NCI-H1048 (cell line): ENCODE data around the gene MAP7.
"Not testable (repeated sequence)": the region's sequence is repeated elsewhere in the genome, so short reads cannot be mapped to it uniquely, and the experiment has no call there.

ENCODE experiments used
- DNase-seq: peaks from one replicate; lab custom pipeline; 2025; lab: John Stamatoyannopoulos, UW

MAP7 gene

DNA sequence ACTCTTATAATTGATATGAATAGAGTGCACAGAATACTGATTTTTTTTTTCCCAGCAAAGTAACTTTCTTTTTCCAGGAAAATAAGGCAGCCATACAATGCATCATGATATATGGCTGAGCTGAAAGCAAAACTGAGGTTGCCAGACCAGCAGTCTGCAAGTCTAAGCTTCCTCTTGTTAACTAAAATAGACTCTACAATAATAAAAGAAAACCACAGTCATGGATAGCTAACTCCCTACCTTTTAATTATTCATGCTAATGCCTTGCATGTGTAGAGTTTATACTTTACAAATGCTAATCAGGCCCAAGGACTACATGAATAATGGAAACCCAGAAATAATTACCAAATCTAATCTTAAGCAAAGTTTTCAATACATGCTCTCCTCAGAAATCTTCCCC is 47.4 kb downstream of the MAP7 start:
- no peak for DNase-seq

DNA sequence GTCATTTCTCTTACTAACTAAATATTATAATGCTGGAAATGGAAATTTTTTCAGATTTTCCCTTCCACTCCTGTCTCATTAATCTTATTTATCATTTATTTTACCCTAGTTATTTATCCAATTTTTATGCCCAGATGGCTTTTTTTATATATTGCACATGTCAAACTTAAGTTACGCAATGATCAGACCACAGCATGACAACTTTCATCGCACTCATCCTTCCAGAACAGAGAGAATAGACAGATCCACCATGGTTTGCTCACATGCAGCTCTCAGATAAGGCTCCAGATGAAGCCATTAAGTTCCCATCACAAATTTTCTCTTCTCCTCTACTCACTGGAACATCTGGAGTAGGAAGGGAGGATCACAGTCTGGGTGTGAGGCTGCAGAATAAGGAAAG is 48.7 kb downstream of the MAP7 start:
- DNase-seq, result no peak

DNA sequence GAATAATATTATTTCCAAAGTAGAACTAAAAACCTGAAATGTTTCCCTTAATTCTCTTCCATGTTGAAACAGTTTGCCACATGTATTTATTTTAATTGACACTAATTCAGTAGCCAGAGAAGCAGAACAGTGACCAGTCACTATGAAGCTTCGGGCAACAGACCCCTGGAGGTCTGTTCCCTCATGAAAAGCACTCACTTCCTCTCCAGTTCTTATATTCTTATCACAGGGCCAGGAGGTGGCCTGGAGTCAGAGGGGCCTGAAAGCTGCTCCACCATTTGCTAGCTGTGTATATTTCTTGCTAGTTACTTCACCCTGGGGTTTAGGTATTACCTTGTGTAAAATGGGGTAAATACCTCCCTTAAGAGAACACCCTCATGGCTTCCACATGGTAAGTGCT is 49.1 kb downstream of the MAP7 start:
- no peak for DNase-seq

DNA sequence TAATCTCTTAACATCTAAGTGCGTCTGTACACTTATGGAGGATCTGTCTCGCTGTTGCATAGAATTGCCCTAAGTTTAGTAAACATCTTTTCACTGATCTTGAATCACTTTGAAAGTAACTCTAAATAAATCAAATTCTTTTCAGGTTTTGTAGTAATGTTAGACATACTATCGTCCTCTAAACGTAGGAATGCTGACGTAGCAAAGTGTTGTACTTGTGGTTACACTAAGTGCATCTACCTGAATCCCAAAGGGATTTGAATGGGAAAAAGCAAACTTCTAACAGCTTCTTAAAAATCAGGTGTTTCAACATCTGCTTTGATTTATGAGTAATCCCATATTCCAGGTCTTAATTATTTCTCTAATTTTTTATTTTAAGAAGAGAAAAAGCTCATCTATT is 49.8 kb downstream of the MAP7 start:
- DNase-seq, result no peak

DNA sequence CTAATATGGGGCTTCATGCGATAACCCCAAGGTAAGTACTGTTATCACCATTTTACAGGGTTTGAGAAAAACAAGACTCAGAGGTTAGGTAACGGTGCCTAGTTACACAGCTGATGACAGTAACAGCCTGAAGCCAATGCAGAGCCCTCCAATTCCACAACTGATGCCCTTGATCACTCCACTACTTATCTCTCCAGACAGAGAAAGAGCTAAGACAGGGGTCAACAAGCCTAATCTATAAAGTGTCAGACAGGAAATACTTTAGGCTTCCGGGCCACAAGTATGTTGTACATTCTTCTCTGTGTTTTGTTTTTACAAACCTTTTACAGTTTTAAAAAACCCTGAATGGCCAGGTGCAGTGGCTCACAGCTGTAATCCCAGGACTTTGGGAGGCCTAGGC is 50.9 kb downstream of the MAP7 start:
- DNase-seq, result no peak

DNA sequence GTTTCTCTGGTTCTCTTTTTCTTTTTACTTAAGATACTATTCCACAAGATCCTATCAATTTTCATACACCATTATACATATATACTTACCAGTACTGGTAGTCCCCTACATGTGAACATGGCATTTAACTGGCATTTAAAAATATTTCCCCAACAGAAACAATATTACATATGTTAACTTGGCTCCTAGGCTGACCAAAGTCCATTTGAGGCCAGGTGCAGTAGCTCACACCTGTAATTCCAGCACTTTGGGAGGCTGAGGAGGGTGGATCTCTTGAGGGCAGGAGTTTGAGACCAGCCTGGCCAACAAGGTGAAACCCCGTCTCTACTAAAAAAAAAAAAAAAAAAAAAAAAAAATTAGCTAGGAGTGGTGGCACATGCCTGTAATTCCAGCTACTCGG is 53.8 kb downstream of the MAP7 start:
- not testable (repeated sequence) for DNase-seq

DNA sequence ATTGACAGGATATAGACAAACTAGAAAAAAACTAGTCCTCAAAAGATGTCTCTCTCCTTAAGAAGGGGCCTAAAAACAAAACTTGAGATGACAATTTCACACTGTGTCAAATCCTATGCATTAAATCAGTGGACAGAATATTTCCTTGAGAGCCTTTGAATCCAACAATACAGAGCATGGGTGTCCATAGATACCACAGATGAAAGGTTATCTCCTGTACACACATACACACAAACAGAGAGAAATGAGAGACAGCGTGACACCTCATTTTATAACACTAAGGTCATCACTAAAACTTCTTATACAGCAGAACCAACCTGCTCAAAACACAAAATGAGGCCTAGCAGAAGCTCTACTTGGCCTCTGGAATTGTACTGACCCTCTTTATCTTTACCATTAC is 55.5 kb downstream of the MAP7 start:
- no peak for DNase-seq

DNA sequence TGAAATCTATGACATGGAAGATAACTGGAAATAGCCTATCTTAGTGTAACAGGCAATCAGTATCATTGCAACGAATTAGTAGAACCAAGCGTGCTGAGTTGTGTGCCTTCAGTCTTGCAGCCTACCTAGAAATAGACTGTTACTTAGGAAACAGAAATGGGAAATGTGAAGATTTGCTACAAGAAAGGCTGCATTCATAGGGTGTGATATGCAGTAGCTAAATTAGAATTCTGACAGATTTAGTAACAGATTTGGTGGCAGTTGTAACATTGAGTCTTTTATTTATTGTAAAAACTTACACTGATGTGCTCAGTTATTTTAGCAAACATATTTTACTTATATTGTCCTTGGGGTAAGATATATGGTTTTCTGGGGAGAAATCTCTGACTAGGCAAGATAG is 56.2 kb downstream of the MAP7 start:
- no peak for DNase-seq

DNA sequence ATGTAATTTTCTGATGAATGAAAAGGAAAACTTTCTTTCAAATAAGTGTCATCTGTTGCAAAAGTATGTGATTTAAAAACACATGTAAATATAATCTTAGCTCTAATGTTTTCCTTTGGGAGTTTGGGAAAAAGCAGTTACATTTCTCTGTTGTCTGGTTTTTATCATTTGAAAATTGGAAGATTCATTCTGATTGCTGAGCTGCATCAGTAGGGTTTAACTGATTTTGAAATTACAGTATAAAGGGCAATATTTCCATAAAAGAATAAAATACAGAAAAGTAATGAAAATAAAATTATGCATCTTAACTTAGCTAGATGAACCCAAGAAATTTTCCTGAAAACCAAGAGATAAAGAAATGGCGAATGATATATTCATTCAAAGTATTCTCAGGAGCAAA is 57.8 kb downstream of the MAP7 start:
- DNase-seq, result no peak

DNA sequence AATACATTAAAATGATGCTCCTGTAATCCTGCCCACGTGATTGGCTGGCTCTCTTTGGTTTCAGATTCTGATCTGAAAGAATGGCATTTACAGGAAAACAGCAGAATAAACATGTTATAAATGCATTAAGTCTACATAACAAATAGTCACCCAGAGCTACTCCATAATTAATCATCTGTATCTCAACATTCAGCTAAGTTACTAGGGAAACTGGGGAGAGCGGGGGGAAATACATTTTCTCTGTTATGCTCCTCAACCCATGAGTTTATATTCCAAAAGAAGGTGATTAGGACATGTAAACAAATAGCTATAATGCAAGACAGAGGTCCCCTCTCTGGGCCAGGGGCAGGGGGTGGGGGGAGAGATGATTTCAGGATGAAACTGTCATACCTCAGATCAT is 58.5 kb downstream of the MAP7 start:
- no peak for DNase-seq

DNA sequence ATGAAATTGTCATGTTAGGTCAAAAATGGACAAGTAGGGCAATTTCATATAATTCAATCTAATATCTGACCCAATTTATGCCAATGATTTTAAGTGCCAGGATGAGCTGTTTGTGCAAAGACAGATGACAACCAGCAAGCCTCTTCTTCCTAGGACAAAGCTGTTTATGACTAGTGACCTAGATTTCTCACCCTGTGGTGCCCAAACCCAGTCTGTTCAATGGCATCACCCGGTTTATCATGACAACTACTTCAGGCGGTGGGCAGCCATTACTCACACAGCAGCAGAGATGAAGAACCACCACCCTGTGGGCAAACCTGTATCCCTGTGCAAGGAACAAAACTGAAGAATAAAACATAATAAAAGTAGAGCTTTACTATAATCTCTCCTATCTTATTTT is 59.0 kb downstream of the MAP7 start:
- DNase-seq, result no peak

DNA sequence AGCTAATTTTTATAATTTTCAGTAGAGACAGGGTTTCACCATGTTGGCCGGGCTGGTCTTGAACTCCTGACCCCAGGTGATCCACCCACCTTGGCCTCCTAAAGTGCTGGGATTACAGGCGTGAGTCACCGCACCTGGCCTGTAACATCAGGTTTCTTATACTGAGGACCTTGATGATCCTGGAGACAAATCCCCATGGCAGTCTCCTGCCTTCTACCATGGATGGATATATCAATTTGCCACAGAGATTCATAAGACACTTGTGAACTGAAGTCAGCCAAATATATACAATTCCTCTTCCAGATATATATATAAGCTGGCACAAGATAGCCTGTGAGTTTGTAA is 60.6 kb downstream of the MAP7 start:
- not testable (repeated sequence) for DNase-seq

DNA sequence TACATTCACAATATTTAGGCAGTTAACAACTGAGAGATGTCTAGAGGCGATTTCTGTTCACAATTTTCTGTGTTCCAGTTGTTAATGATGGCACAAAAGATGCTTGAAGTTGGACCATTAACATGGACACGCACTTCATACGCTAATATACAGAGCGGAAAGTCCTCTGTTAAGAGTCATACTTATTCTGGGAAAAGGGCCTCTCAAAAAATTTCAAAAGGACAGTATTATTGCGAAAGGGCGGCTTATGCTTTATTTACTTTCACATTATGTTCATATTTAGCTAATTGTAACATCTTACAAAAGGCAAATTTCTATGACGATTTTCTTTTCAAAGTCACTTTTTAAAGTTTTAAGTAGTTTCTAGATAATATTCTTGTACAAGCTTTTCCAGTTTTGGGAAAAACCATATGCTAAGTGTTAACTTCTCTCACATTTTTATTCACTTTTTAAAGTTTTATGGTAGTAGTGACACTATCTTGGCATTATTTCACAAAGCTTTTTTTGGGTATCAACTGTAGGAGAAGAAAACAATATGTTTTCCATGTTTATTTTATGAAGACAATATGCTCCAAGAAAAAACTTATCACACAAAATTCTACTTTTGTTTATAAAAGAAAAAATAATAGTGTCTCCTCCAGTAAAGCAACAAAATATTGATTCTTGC is 62.3 kb downstream of the MAP7 start:
- DNase-seq, result no peak

DNA sequence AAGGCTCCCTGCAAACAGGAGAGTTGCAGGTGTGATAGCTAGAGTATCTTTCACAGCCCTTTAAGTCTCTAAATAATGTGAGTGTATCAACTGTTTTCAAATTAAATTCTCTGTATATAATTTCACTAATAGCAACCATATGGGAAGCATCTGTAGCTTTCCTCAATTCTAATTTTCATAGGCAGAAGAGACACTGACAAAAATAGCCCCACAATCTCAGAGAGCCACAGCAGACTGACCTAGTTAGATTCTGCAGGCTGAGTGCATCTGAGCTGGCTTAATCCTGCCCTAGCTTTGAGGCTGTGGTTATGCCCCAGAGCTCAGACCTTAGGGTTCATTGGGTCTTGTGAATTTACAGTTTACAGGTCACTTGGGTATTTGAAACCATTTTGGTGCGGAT is 63.9 kb downstream of the MAP7 start:
- no peak for DNase-seq

DNA sequence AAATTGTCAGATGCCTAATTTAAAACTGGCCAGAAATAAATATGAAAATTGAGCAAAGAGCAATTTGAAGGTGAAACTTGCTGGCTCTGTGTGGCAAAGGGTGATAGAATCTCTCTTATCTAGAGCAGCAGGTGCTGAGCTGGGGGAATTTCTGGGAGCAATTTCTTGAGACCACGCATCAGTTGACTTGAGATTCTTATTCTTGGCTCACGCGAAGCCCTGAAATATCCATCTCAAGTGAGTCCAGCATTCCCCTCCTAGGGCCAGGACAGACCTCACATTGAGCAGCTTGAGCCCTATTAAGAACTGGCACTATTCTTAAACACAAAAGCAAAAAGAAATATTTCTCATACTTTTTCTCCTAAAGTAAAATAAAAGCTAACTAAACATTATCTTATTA is 66.3 kb downstream of the MAP7 start:
- no peak for DNase-seq

DNA sequence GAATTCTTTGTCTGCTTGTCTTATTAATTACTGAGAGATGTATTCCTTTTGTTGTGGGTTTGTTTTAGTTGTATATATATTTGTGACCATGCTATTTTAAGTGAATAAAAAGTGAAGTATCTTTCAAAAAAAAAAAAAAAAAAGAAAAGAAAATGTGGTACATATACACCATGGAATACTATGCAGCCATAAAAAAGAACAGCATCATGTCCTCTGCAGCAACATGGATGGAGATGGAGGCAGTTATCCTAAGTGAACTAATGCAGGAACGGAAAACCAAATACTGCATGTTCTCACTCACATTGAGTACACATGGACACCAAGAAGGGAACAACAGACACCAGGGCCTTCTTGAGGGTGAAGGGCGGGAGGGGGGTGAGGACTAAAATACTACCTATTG is 67.2 kb downstream of the MAP7 start:
- DNase-seq, result not testable (repeated sequence)

DNA sequence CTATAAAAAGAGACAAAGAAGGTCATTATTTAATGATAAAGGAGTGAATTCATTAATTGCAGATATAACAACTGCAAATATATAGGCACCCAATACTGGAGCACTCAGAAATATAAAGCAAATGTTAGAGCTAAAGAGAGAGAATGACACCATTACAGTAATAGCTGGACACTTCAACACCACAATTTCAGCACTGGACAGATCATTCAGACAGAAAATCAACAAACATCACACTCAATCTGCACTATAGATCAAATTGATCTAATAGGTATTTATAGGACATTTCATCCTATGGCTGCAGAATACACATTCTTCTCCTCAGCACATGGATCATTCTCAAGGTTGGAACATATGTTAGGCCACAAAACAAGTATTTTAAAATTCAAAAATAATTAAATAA is 72.7 kb downstream of the MAP7 start:
- no peak for DNase-seq

DNA sequence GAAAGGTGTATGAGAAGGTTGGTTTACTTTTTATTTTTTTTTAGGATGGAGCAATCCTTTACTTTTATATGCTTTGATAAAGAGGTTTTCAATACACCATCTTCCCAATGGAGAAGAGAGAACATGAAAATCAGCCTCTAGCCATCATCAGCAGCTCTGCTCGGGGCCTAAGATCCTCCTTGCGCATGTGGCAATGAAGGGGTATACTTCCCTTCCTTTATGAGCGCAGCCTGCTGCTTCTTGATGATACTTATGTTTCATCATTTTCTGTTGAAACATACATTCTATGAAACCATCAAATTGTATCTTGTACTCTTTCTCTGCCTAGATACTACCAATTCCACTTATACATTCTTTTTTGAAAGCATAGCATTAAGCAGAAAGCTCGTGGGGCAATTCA is 74.5 kb downstream of the MAP7 start:
- DNase-seq, result no peak

DNA sequence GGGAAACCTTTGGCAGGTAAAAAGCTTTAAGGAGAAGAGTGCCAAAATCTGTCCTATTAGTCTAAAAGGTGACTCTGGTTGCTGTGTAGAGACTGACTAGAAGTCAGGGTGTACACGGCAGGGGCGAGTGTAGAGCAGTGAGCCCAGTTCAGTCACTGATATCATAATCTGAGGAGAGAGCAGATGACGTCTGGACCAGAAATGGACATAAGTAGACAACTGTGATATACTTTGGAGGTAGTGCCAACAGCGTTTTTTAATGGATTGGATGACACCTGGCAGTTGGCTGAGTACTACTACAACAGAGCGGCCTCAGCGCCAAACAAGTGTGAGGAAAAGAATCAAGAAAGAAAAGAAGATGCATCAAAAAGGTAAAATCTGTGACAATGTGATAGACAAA is 76.0 kb downstream of the MAP7 start:
- DNase-seq, result no peak

DNA sequence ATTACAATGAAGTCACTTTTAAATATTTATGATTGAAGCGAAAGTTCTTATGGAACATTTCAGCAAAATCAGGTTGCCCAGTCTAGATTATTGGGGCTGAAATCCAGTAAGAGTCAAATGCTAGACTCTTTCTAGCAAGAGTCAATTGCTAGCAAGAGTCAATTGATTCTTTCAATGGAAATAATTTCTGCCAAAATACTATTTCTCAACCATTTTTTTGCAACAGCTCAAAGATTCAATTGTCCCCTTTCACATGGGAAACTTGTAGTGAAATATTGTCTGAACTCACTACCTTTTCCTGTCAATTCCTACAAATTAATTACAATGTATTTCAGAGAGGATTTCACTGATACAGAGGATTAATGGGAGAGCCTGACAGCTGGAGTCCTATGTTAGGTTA is 78.3 kb downstream of the MAP7 start:
- DNase-seq, result no peak

DNA sequence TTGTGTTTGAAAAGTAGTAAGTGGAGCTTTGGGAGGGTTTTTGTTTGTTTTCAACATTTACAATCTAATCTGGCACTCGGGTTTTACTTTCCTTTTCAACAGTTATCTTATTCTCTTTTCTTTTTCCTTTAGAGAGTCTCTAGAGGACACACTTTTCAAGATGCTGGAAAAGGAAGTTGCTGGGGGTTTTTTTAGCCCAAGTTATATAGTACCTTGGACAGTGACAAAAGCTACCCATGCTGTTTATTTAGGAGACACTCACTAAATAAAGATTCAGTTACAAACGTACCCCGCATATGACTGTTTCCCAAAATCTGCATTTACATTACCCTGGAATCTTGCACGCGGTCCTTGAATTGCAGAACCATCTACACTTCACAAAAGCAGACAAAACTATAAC is 78.8 kb downstream of the MAP7 start:
- DNase-seq, result no peak

DNA sequence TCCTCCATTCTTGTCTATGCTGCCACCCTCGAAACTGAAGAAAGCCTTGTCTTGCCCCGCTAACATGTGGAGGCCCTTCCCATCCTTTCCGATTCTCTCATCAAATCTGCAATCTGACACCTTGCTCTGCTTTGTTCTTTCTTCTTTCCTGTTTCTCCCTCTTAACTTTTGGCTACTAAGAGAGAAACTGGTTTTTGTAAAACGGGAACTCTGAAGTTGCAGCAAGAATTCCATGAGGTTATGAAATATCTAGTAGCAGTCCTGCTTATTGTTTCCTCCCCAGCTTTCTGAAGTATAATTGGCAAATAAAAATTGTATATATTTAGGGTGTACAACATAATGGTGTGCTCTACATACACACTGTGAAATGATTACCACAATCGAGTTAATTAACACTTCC is 80.2 kb downstream of the MAP7 start:
- DNase-seq, result no peak

DNA sequence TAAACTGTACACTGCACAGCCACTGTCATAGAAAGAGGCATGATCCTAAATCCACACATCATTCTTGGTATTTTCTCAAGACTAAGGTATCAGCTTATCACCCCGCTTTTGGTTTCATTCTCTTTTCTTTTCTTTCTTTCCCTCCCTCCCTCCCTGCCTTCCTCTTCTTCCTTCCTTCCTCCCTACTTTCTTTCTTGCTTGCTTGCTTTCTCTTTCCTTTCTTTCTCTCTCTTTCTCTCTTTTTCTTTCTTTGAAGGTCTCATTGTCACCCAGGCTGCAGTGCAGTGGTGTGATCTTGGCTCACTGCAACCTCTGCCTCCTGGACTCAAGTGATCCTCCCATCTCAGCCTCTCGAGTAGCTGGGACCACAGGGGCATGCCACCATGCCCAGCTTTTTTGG is 81.1 kb downstream of the MAP7 start:
- DNase-seq, result no peak

DNA sequence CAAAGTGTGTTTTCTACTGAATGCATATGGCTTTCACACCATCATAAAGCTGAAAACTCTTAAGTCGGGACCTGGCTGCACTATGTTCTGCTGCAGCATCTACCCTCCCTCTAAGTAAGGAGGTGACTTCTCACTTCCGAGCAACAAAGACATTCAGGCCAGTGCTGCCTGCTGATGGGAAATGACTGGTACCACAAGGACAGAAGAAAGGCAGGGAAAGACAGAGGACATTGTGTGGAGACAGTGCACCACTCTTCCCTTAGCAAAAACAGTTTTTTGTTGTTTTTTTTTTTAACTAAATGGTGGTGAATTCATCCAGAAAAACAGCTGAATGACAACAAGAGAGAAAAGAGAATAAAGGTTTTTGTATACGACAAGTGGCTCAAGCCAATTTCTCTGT is 81.5 kb downstream of the MAP7 start:
- DNase-seq, result no peak

DNA sequence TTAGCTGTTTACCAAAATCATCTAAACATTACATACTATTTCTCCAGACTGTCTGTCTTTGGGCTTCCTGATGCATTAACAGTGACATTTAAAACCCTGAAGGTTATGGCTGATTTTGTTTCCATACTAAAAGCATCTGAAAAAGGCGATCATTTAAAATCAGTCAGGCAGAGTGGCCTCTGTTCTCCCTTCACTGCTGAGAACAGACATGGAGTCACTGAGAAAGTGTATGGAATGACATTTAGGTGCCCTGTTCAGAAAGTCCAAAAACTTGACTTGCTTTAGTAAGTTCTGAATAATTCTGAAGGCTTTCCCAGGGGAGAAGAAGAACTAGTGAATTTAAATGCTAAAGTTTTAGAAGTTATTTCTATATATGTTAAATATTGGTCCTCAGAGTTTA is 83.0 kb downstream of the MAP7 start:
- no peak for DNase-seq
